ENCODE results near the gene CD38.
"Not testable (repeated sequence)": the region's sequence is repeated elsewhere in the genome, so short reads cannot be mapped to it uniquely, and the experiment has no call there.

The CD38 gene

DNA sequence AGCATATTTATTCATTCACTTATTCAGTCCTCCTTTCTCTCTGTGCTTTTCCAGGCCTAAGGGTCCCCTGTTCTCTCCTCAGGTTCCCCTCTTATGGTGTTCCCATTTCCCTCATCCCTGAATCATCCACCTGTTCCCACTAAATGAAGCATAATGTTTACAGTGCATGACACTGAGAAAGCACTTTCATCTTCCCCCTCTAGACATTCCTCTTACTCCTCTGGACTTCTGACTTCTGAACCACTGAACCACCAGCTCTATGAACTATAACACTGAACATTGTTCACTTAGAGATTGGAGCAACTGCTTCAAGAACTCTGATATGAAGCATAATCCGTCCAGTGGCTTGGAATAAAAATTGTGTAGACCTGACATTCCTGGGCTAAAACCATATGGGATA, 59.5 kb downstream of the CD38 start:
- WGBS, 2 experiments (ENCODE audit: insufficient coverage in 2 of 2), result 80 to 100% methylated on average over 1 of the region's 1 CpG
- Histone ChIP-seq H3K9me3 (ENCODE audit: control insufficient read depth, low read length) (no peaks in the 10 kb centered on the region), H3K4me3 (ENCODE audit: extremely low read depth, insufficient read depth, low read length, poor library complexity, severe bottlenecking) (no peak overlapping the region), H3K27ac (ENCODE audit: low read depth, low read length, severe bottlenecking) (no peak overlapping the region), H3K36me3 (ENCODE audit: control insufficient read depth, insufficient read depth, low read length) (no peaks in the 10 kb centered on the region), H3K4me1 (ENCODE audit: control insufficient read depth, insufficient read depth, low read length, poor library complexity, severe bottlenecking) (no peaks in the 10 kb centered on the region)

DNA sequence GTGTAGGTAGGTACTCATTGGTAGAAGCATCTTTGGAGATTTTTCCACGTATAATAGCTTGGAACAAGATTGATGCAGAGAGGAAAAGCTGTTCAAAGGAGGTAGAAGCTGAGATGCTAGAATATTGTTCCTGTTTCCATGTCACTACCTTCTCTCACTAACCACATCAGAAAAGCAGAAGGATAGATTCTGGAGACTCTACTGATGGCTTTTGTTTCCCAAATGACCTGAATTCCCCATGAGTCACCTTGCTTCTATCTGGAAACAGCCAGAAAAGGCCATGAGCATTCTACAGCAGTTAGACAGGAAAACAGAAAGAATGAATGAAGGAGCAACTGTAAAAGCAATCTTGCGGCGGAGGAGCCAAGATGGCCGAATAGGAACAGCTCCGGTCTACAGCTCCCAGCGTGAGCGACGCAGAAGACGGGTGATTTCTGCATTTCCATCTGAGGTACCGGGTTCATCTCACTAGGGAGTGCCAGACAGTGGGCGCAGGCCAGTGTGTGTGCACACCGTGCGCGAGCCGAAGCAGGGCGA, 63.1 kb downstream of the CD38 start:
- H3K4me3 ChIP-seq (ENCODE audit: extremely low read depth, insufficient read depth, low read length, poor library complexity, severe bottlenecking); H3K9me3 ChIP-seq (ENCODE audit: control insufficient read depth, low read length); H3K4me1 ChIP-seq (ENCODE audit: control insufficient read depth, insufficient read depth, low read length, poor library complexity, severe bottlenecking); H3K36me3 ChIP-seq (ENCODE audit: control insufficient read depth, insufficient read depth, low read length); H3K27ac ChIP-seq (ENCODE audit: low read depth, low read length, severe bottlenecking): not testable (repeated sequence)
- 100% methylated on average over 4 of the region's 16 CpGs; no CpG with 5 or more reads in 1 of the 2 experiments for WGBS, 2 experiments (ENCODE audit: insufficient coverage in 2 of 2)

GRCh38 chr4:15847746-15848145, 69.6 kb downstream of the CD38 start:
- Histone ChIP-seq H3K9me3 (ENCODE audit: control insufficient read depth, low read length) (no peaks in the 10 kb centered on the region), H3K4me1 (ENCODE audit: control insufficient read depth, insufficient read depth, low read length, poor library complexity, severe bottlenecking) (no peaks in the 10 kb centered on the region), H3K27ac (ENCODE audit: low read depth, low read length, severe bottlenecking) (no peak overlapping the region), H3K4me3 (ENCODE audit: extremely low read depth, insufficient read depth, low read length, poor library complexity, severe bottlenecking) (no peak overlapping the region), H3K36me3 (ENCODE audit: control insufficient read depth, insufficient read depth, low read length) (no peaks in the 10 kb centered on the region)
- 78 to 90% methylated on average over 1 of the region's 2 CpGs for WGBS, 2 experiments (ENCODE audit: insufficient coverage in 2 of 2)

DNA sequence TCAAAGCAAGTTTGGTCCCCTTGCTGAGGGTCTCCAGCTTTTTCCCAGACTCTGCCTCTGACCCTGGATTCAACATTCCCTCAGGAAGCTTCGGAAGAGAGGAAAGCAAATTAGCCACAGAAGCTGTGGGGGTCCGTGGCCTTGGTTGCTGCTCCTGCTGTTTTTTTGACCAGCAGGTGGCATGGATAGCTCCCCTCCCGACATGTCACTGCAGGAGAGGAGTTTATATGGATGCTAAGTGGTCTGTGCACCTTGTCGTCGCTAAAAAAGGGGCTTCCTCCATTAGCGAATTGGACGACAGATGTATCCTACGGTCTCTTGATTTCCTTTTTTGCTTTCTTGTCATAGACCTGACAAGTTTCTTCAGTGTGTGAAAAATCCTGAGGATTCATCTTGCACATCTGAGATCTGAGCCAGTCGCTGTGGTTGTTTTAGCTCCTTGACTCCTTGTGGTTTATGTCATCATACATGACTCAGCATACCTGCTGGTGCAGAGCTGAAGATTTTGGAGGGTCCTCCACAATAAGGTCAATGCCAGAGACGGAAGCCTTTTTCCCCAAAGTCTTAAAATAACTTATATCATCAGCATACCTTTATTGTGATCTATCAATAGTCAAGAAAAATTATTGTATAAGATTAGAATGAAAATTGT, 70.2 kb downstream of the CD38 start:
- 84 to 94% methylated on average over 7 of the region's 10 CpGs for WGBS, 2 experiments (ENCODE audit: insufficient coverage in 2 of 2)
- H3K36me3 ChIP-seq (ENCODE audit: control insufficient read depth, insufficient read depth, low read length), result no peaks in the 10 kb centered on the region

GRCh38 chr4:15851969-15852368, 73.8 kb downstream of the CD38 start:
- Histone ChIP-seq H3K36me3 (ENCODE audit: control insufficient read depth, insufficient read depth, low read length) (no peaks in the 10 kb centered on the region), H3K9me3 (ENCODE audit: control insufficient read depth, low read length) (no peaks in the 10 kb centered on the region), H3K27ac (ENCODE audit: low read depth, low read length, severe bottlenecking) (no peak overlapping the region), H3K4me1 (ENCODE audit: control insufficient read depth, insufficient read depth, low read length, poor library complexity, severe bottlenecking) (no peaks in the 10 kb centered on the region), H3K4me3 (ENCODE audit: extremely low read depth, insufficient read depth, low read length, poor library complexity, severe bottlenecking) (no peak overlapping the region)
- WGBS, 2 experiments (ENCODE audit: insufficient coverage in 2 of 2), result 95 to 98% methylated on average over 4 of the region's 6 CpGs

More for the DNA sequence above, 70.2 kb downstream of the CD38 start:
- Histone ChIP-seq H3K9me3 (ENCODE audit: control insufficient read depth, low read length) (no peaks in the 10 kb centered on the region), H3K4me3 (ENCODE audit: extremely low read depth, insufficient read depth, low read length, poor library complexity, severe bottlenecking) (no peak overlapping the region), H3K4me1 (ENCODE audit: control insufficient read depth, insufficient read depth, low read length, poor library complexity, severe bottlenecking) (no peaks in the 10 kb centered on the region), H3K27ac (ENCODE audit: low read depth, low read length, severe bottlenecking) (no peak overlapping the region)

GRCh38 chr4:15852524-15852923, 74.4 kb downstream of the CD38 start:
- no peak overlapping the region for H3K4me3 ChIP-seq (ENCODE audit: extremely low read depth, insufficient read depth, low read length, poor library complexity, severe bottlenecking)
- no peaks in the 10 kb centered on the region for H3K36me3 ChIP-seq (ENCODE audit: control insufficient read depth, insufficient read depth, low read length)
- H3K9me3 ChIP-seq (ENCODE audit: control insufficient read depth, low read length), result no peaks in the 10 kb centered on the region
- 97% methylated on average over 6 of the region's 9 CpGs; no CpG with 5 or more reads in 1 of the 2 experiments for WGBS, 2 experiments (ENCODE audit: insufficient coverage in 2 of 2)
- no peaks in the 10 kb centered on the region for H3K4me1 ChIP-seq (ENCODE audit: control insufficient read depth, insufficient read depth, low read length, poor library complexity, severe bottlenecking)
- no peak overlapping the region for H3K27ac ChIP-seq (ENCODE audit: low read depth, low read length, severe bottlenecking)

DNA sequence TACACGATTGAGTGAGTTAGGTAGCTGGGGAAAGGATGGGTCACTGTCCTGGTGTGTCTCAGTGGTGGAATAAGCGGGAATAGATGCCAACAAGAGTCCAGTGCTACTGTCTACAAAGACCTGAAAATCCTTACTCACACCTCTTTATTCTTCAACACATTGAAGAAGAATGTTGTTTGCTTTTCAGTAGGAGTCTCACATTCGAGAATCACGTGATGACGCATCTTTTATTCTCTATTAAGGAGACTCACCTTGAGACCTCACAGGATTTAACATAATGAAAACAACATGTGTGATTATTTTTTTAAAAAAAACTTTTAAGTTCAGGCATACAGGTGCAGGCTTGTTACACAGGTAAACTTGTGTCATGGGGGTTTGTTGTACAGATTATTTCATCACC, 75.2 kb downstream of the CD38 start:
- Histone ChIP-seq H3K9me3 (ENCODE audit: control insufficient read depth, low read length) (no peaks in the 10 kb centered on the region), H3K4me1 (ENCODE audit: control insufficient read depth, insufficient read depth, low read length, poor library complexity, severe bottlenecking) (no peaks in the 10 kb centered on the region), H3K4me3 (ENCODE audit: extremely low read depth, insufficient read depth, low read length, poor library complexity, severe bottlenecking) (no peak overlapping the region), H3K27ac (ENCODE audit: low read depth, low read length, severe bottlenecking) (no peak overlapping the region), H3K36me3 (ENCODE audit: control insufficient read depth, insufficient read depth, low read length) (no peaks in the 10 kb centered on the region)
- WGBS, 2 experiments (ENCODE audit: insufficient coverage in 2 of 2), result 90 to 100% methylated on average over 1 to 2 of the region's 5 CpGs

DNA sequence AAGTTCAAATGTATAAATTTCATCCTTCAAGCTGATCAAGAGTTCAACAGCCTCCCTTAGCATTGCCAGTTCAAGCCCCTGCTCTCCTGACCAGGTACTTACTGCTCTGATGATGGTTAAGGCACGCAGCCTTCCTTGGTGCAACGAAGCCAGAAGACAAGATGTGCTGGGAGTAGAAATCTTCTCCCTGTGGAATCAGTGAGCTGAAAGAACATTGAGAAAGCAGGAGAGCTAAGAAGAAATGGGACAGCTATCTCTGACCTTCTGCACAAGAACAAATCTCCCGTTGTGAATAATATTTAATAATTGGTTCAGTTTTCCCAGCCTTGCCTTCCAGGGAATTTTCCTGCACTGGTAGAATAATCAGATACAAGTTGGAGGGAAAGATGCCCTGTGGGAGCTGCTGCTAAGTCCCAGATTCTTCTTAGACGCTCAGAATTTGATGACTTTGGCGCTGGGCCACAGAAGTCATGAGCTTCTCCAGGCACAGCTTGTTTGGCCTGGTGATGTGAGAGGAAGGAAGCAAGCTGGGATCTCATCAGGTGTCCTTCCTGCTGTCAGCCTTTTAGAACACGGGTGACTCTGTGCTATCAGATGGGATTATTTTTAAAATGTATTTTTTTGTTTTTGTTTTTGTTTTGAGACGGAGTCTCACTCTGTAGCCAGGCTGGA, 77.8 kb downstream of the CD38 start:
- 78 to 93% methylated on average over 5 to 6 of the region's 7 CpGs for WGBS, 2 experiments (ENCODE audit: insufficient coverage in 2 of 2)
- H3K4me3 ChIP-seq (ENCODE audit: extremely low read depth, insufficient read depth, low read length, poor library complexity, severe bottlenecking), result no peak overlapping the region
- no peaks in the 10 kb centered on the region for H3K4me1 ChIP-seq (ENCODE audit: control insufficient read depth, insufficient read depth, low read length, poor library complexity, severe bottlenecking)
- H3K9me3 ChIP-seq (ENCODE audit: control insufficient read depth, low read length), result no peaks in the 10 kb centered on the region
- H3K27ac ChIP-seq (ENCODE audit: low read depth, low read length, severe bottlenecking), result no peak overlapping the region
- no peaks in the 10 kb centered on the region for H3K36me3 ChIP-seq (ENCODE audit: control insufficient read depth, insufficient read depth, low read length)

DNA sequence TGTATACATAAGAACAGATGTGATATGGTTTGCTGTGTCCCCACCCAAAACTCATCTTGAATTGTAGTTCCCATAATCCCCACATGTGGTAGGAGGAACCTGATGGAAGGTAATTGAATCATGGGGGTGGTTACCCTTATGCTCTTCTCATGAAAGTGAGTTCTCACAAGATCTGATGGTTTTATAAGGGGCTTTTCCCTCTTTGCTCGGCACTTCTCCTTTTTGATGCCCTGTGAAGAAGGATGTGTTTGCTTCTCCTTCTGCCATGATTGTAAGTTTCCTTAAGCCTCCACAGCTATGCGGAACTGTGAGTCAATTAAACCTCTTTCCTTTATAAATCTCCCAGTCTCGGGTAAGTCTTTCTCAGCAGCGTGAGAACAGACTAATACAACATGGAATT, 83.1 kb downstream of the CD38 start:
- H3K36me3 ChIP-seq (ENCODE audit: control insufficient read depth, insufficient read depth, low read length); H3K4me1 ChIP-seq (ENCODE audit: control insufficient read depth, insufficient read depth, low read length, poor library complexity, severe bottlenecking); H3K4me3 ChIP-seq (ENCODE audit: extremely low read depth, insufficient read depth, low read length, poor library complexity, severe bottlenecking); H3K9me3 ChIP-seq (ENCODE audit: control insufficient read depth, low read length); H3K27ac ChIP-seq (ENCODE audit: low read depth, low read length, severe bottlenecking): not testable (repeated sequence)
- WGBS, 2 experiments (ENCODE audit: insufficient coverage in 2 of 2), result 80 to 83% methylated on average over 1 to 2 of the region's 4 CpGs

DNA sequence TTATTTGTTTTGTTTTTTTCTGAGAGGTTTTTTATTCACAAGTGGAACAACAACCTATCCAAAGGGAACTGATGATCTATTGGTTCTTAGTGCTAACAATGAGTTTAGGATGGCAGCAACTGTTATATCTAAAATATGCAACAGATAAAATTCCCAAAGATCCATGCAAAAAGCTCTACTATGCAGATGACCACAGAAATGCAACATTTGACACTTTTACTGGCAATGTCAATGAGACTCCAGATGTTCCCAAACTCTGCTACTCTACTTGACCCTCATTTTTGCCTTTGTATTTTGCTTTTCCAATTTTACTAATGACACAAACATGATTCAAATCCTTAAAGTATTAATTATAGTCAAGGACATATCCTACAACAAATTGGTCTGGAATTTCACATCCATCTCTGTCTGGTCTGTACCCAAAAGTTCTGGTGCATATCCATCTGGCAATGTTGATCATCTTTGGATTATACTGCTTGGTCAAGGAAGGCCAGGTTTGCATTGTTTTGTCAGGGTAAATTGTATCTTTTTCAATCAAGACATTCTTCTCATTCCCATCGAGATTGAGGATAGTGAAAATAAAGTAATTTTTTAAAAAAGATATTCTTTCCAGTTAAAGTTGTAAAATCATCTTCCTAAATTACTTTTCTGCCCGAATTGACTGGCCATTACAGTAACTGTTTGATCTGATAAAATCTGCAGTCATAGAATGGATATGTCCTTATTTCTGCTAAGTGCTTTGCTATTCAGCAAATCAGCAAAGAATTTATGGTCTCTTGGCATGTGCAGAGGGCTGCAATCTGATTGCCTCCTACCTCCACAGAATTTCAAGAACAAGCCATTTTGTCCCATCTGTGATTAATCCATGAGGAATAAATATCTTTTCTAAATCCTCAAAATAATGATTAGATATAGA, 86.8 kb downstream of the CD38 start:
- WGBS, 2 experiments (ENCODE audit: insufficient coverage in 2 of 2), result no CpG with 5 or more reads among the region's 2 CpGs
- Histone ChIP-seq H3K27ac (ENCODE audit: low read depth, low read length, severe bottlenecking) (no peak overlapping the region), H3K9me3 (ENCODE audit: control insufficient read depth, low read length) (no peaks in the 10 kb centered on the region), H3K36me3 (ENCODE audit: control insufficient read depth, insufficient read depth, low read length) (no peaks in the 10 kb centered on the region), H3K4me1 (ENCODE audit: control insufficient read depth, insufficient read depth, low read length, poor library complexity, severe bottlenecking) (no peaks in the 10 kb centered on the region), H3K4me3 (ENCODE audit: extremely low read depth, insufficient read depth, low read length, poor library complexity, severe bottlenecking) (no peak overlapping the region)

Data from mesodermal cell (in vitro differentiated cells).